Osteoblast (primary cell): ENCODE measurements around the gene TMEM196. TPM values are rescaled to one million over a fixed set of nuclear protein-coding genes. Genes with fewer than 3 reads are reported as not detected.

ENCODE experiments used
- DNase-seq: peaks from one replicate; pipeline ENCODE4 v3.0.0; 2011; ENCODE audit warnings: low spot score, mixed read lengths; ENCODE audit not compliant: insufficient read length; ENCODE audit errors: missing footprints
- H2AFZ ChIP-seq: 2 replicates; pipeline ENCODE4 v1.6.0; 2011; ENCODE audit warnings: mild to moderate bottlenecking, low read length
- H3K27ac ChIP-seq: 2 replicates; pipeline ENCODE4 v1.5.1; 2011; ENCODE audit warnings: mild to moderate bottlenecking, low read depth, low read length, moderate library complexity
- H3K27me3 ChIP-seq: 2 replicates; pipeline ENCODE4 v1.6.0; 2012; ENCODE audit warnings: mild to moderate bottlenecking, control low read depth, inconsistent platforms, low read length, moderate library complexity; ENCODE audit not compliant: insufficient read depth
- H3K36me3 ChIP-seq: 2 replicates; pipeline ENCODE4 v1.5.1; 2011; ENCODE audit warnings: mild to moderate bottlenecking, low read length, control low read depth, moderate library complexity; ENCODE audit not compliant: insufficient read depth
- H3K4me1 ChIP-seq: 2 replicates; pipeline ENCODE4 v1.5.1; 2011; ENCODE audit warnings: mild to moderate bottlenecking, low read length, control low read depth, moderate library complexity; ENCODE audit not compliant: insufficient read depth
- H3K4me2 ChIP-seq: 2 replicates; pipeline ENCODE4 v1.6.0; 2011; ENCODE audit warnings: mild to moderate bottlenecking, low read length; ENCODE audit not compliant: insufficient read depth
- H3K4me3 ChIP-seq: fragments of 200-600 bp; sonication (generic); 3 replicates; pipeline ENCODE4 v1.5.1; 2012; ENCODE audit warnings: mild to moderate bottlenecking, low read length, inconsistent platforms; ENCODE audit not compliant: insufficient read depth
- H3K79me2 ChIP-seq: 2 replicates; pipeline ENCODE4 v1.6.0; 2012; ENCODE audit warnings: mild to moderate bottlenecking, low read length, control low read depth, inconsistent platforms; ENCODE audit not compliant: insufficient read depth
- H3K9me3 ChIP-seq: 2 replicates; pipeline ENCODE4 v1.5.1; 2011; ENCODE audit warnings: low read depth, low read length, control low read depth
- H4K20me1 ChIP-seq: 2 replicates; pipeline ENCODE4 v1.6.0; 2012; ENCODE audit warnings: mild to moderate bottlenecking, low read length, control low read depth; ENCODE audit not compliant: insufficient read depth
- CTCF ChIP-seq: IDR thresholded peaks from 2 replicates; pipeline ENCODE4 v1.5.1; 2011; ENCODE audit warnings: mild to moderate bottlenecking, low read depth, low read length, moderate library complexity; ENCODE audit errors: extremely low read depth
- total RNA-seq: library from RNA; depleted of rRNA; stranded (reverse); fragments of >200 nt; gene quantifications from 2 replicates; pipeline ENCODE4 v1.2.3, GENCODE V29; 2012

TMEM196 gene
- total RNA-seq, 1 donor, result not detected

GRCh38 chr7:19811386-19811785 is 38.0 kb upstream of the TMEM196 start:
- no peak for TF ChIP-seq CTCF
- no peak for DNase-seq
- Histone ChIP-seq H3K36me3 (no peaks in the 10 kb centered on the region), H3K27me3 (no peaks in the 10 kb centered on the region), H3K9me3 (no peaks in the 10 kb centered on the region), H3K4me3 (no peak overlapping the region), H2AFZ (no peak overlapping the region), H3K4me2 (no peak overlapping the region), H3K4me1 (no peaks in the 10 kb centered on the region), H4K20me1 (no peaks in the 10 kb centered on the region), H3K79me2 (no peaks in the 10 kb centered on the region), H3K27ac (no peak overlapping the region)

GRCh38 chr7:19798986-19799385 is 25.6 kb upstream of the TMEM196 start:
- no peaks in the 10 kb centered on the region for H4K20me1 ChIP-seq
- no peak overlapping the region for H3K4me3 ChIP-seq
- peak; percentile 15 for DNase-seq

GRCh38 chr7:19783541-19783940 is 10.1 kb upstream of the TMEM196 start:
- H3K36me3 ChIP-seq, result no peaks in the 10 kb centered on the region
- H3K4me3 ChIP-seq, result no peak overlapping the region
- H2AFZ ChIP-seq, result no peak overlapping the region
- no peak for TF ChIP-seq CTCF
- H3K79me2 ChIP-seq, result no peaks in the 10 kb centered on the region
- H3K27ac ChIP-seq, result no peak overlapping the region
- H3K27me3 ChIP-seq, result no peaks in the 10 kb centered on the region
- H3K4me1 ChIP-seq, result no peaks in the 10 kb centered on the region
- H4K20me1 ChIP-seq, result no peaks in the 10 kb centered on the region
- peaks cover 1% of the 10 kb centered on the region for H3K9me3 ChIP-seq
- no peak overlapping the region for H3K4me2 ChIP-seq
- DNase-seq, result no peak

More at GRCh38 chr7:19798986-19799385, 25.6 kb upstream of the TMEM196 start:
- Histone ChIP-seq H3K79me2 (no peaks in the 10 kb centered on the region), H3K27me3 (no peaks in the 10 kb centered on the region), H2AFZ (no peak overlapping the region), H3K9me3 (no peaks in the 10 kb centered on the region), H3K4me1 (no peaks in the 10 kb centered on the region), H3K36me3 (no peaks in the 10 kb centered on the region), H3K27ac (no peak overlapping the region), H3K4me2 (no peak overlapping the region)
- TF ChIP-seq CTCF, result no peak

- H3K4me3 ChIP-seq, result no peak overlapping the region
- no peak overlapping the region for H3K27ac ChIP-seq
- TF ChIP-seq CTCF, result no peak
- H3K4me1 ChIP-seq, result no peaks in the 10 kb centered on the region
- no peaks in the 10 kb centered on the region for H3K36me3 ChIP-seq
- peaks cover 7% of the 10 kb centered on the region for H3K27me3 ChIP-seq
- H3K79me2 ChIP-seq, result no peaks in the 10 kb centered on the region
- DNase-seq, result peak; percentile 39
- no peak overlapping the region for H2AFZ ChIP-seq
- no peak overlapping the region for H3K4me2 ChIP-seq
- peaks cover 2% of the 10 kb centered on the region for H3K9me3 ChIP-seq
- no peaks in the 10 kb centered on the region for H4K20me1 ChIP-seq
Measured at GRCh38 chr7:19776981-19777380, 3.6 kb upstream of the TMEM196 start.
